HG03280 (cell line): ENCODE measurements around the gene PLAC9.
"Not testable (repeated sequence)": the region's sequence is repeated elsewhere in the genome, so short reads cannot be mapped to it uniquely, and the experiment has no call there.

Source experiments
- ATAC-seq: cut with Tn5 transposase; IDR thresholded peaks from one replicate; pipeline ENCODE4 v1.9.1; 2021; ENCODE audit warnings: mild to moderate bottlenecking, moderate library complexity; ENCODE audit not compliant: unreplicated experiment

PLAC9 gene, protein sequence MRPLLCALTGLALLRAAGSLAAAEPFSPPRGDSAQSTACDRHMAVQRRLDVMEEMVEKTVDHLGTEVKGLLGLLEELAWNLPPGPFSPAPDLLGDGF

DNA sequence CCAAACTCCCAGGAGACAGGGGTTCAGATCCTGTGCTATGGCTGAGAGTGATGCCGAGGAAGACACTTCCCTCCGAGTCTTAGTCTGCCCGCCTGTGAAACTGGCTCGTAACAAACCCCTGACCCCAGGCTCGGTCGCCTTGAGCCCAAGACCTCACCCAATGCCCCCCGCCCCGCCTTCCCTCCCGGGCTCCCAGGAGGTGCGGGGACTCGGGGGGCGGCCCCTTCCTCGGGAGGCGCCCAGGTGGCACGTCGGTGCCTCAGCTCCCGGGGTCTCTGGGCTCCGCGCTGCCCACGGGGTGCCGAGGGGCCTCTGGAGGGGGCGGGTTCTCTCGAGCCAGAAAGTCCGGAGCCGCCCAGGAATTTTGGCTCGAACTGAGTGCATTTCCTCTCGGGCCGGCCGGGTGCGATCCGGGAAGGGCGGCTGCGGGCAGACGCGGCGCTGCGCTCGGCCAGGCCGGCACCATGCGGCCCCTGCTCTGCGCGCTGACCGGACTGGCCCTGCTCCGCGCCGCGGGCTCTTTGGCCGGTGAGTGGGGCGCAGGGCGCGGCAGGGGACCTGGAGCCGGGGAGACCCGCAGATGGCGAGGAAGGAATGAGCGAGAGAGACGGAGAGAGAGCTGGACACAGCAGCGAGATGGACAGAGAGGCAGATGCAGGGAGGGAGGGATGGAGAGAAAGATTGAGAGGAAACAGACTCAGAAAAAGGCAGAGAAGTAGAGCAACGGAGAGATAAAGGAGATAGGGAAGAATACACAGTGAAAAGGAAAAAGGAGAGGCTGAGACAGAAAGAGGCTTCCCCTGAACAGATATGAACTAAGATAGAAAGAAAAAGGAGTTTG is at the start of gene PLAC9:
Gene PLAC9 (plus strand): TSS at position 432 of the 841 bp plus-strand sequence. CDS start 33 bp downstream, at position 465.
- no peak for ATAC-seq

DNA sequence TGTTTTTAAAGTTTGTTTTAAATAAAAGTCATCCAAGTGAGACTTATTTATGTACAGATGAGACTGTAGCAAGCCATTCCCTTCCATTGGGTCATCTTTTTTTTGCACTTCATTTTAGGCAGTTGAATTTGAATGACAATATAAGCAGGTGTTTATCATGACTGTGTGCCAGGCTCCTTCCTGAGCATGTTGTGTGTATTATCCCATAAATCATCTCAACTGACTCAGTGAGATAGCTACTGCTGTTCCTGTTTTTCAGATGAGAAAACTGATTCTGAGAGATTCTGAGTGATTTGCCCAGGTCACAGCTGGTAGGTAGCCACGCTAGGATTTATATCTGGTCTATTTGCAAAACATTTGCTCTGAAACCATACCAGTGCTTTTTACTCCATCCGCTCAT is 42.4 kb upstream of the PLAC9 start:
- ATAC-seq, result no peak

DNA sequence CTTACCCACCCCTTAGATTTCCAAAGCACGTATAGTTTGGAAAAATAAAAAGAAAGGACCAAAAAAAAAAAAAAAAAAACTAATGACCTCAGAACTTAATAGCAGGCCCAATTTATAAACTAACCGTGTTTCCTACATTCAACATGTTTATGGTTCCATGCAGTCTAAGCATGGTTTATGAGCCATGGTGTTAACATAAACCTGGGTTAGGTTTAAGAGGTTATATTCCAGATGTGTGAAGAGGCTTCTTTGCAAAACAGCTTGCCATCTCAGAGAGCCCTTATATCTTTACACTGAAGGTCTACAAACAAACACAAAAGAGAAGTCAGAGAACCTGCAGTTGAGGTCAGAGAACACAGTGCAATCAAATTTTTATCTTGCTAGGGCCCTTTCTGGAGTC is 38.3 kb upstream of the PLAC9 start:
- no peak for ATAC-seq

DNA sequence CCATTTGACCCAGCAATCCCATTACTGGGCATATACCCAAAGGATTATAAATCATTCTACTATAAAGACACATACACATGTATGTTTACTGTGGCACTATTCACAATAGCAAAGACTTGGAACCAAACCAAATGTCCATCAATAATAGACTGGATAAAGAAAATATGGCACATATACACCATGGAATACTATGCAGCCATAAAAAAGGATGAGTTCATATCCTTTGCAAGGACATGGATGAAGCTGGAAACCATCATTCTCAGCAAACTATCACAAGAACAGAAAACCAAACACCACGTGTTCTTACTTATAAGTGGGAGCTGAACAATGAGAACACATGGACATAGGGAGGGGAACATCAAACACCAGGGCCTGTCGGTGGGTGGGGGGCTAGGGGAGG is 34.3 kb upstream of the PLAC9 start:
- ATAC-seq, result not testable (repeated sequence)

DNA sequence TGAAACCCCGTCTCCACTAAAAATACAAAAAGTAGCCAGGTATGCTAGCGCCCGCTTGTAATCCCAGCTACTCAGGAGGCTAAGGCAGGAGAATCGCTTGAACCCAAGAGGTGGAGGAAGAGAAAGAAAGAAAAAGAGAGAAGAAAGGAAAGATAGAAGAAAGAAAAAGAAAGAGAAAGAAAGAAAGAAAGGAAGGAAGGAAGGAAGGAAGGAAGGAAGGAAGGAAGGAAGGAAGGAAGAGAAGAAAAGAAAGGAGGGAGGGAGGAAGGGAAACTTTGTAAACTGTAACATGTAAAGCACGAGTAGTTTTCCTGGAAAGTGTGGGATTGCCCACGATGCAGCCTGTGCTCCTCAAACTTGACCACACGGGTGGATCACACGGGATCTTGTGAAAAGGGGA is 33.2 kb upstream of the PLAC9 start:
- not testable (repeated sequence) for ATAC-seq

DNA sequence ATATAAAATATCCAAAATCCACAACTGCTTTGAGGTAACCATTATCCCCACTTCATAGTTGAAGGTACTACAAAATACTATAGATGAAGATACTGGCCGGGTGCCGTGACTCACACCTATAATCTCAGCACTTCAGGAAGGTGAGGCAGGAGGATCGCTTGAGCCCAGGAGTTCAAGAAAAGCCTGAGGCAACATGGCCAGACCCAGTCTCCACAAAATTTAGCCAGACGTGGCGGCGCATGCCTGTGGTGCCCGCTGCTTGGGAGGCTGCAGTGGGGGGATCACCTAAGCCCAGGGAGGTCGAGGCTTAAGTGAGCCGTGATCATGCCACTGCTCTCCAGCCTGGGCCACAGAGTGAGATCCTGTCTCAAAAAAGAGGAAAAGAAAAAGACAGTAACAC is 32.4 kb upstream of the PLAC9 start:
- no peak for ATAC-seq

DNA sequence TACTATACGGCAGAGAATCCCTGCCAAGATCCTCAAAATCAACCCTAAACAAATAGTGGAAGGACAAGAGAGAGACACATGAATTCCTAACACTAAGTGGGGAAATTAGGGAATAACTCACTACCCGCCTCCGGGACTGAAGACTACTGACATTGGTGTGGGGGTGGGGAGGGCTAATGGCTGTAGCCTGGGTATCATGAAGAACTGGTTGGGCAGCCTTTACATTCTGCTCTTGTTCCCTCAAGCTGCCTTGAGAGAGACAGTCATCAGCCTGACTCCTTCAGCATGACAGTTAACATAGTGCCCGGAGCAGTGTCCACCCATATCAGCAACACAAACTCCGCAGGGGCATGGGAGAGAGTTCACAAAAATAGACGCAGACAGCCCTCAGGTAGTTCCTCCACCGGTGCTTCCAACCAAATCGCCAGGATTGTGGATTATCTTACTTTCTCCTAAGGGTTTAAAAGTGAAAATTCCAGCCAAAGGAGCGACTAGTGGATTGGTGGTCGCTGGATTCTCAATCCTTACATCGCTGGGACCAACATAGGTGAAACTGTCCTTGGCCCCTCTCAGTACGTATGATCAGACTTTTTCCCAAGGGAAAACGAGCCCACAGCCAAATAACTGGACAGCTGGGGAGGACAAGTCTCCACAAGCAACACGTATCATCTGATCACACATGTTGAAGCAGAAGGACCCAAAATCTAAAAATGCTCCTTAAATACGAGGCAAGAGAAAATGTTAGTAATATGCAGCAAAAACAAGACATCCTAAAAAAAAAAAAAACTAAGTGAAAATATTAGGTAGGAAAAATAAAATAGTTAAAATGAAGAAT is 31.5 kb upstream of the PLAC9 start:
- ATAC-seq, result no peak

DNA sequence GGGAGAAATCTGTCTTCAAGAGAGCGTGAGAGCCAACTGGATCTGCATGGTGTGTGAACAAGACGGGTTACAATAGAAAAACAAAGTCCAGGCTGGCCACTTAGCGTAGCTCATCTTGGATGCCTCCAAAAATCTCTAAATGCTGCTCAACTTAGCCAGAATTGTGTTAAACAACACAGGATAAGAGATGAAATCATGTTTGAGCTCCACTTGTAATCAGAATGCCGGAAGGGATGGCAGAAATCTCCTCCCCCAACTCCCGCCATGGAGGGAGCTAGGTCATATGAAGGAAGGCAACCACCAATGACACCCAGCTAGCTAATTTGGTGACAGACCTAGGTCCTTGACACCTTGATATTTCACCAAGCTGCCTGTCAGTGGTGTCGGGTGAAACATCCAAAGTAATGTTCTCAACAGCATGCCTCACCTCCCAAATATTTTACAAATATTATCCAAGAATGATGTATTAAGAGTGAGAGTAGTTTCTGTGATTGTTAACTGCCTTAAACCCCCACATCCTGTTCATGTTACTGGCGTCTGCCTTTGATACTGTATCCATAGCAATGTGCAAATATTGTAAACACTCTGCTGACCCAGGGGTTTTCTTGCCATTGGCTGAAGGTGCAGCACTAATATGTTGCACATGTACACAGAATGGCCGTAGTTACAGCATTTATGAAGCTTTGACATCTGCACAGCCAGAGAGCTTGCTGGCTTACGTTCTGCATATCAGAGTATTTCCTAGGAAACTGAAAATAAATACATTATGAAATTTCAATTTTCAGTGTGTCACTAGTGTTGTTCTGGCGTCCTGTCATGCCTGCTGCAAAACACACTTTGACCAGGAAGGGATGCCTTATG is 28.2 kb upstream of the PLAC9 start:
- peak; percentile 96 for ATAC-seq

DNA sequence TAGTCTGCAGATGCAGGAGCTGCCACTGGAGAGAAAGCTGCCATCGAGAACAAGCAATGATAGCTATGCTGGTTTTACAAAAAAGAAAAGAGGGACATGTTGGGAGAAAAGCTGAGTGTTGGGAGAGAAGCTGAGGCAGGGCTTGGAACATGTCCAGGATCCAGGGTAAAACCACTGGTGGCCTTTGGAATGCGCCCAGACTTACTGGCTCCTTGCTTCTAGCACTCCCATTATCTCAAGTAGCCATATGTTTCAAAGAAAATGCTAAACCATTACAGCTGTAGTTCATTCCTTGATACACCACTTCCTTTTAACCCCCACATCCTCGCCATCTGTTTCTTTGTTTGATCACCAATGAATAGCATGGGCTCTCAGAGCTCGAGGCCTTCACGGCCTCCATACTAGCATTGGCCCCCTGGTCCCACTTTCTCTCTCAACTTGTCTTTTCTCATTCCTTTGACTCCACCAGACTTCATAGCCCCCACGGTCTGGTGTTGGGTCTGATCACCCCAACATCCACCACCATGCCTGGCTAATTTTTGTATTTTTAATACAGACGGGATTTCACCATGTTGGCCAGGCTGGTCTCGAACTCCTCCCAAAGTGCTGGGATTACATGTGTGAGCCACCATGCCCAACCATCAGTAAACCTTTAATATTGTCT is 23.8 kb upstream of the PLAC9 start:
- no peak for ATAC-seq

DNA sequence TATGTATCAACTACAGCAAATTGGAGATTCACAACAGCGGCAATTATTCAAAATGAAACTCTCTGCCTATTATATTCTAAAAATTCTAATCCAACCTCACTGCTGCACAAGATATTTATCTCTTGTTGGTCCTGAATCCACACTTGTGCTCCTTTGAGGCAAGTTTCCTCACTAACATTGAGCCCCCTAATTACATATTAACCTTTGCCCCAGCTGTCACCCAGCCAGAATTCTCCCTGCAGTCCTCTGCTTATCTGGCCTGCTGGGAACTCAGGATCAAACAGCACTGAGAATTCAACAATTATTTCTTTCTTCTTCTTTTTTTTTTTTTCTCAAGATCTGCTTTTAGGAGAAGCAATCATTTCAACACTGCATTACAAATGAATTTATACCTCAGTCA is 21.5 kb upstream of the PLAC9 start:
- no peak for ATAC-seq

DNA sequence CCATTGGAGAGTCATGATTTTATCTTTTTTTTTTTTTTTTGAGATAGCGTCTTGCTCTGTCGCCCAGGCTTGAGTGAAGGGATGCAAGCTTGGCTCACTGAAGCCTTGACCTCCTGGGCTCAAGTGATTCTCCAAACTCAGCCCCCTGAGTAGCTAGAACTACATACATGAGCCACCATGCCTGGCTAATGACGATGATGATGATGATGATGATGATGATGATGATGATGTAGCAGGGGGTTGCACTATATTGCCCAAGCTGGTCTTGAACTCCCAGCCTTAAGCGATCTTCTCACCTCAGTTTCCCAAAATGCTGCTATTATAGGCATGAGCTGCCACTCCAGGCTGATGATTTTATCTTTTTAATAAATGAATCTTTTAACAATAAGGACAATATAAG is 13.9 kb upstream of the PLAC9 start:
- ATAC-seq, result no peak

DNA sequence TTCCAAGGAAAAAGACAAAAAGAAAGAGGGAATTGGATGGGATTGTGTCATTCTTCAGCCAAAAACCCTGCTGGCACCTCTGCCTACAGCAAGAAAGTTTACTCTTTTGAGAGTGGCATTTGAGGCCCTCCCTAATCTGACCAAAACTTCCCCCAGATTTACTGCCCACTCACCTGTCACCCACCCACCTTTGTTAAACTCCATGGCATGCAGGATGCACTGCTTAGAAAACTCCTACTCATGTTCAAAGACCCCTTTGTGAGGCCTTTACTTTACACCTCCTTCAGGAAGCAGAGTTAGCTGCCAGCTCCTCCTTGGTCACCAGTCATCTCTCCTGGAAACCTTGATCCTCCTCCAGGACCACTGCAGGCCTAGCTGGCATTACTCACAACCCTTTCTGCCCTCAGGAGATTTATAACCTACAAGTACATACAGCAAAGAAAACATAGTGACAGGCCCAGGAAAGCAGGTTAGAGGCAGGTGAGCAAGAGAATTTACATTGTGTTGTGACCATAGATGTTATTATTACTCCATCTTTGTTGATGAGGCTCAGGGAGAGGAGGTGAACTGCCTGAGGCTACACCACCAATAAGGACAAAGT is 10.3 kb upstream of the PLAC9 start:
- ATAC-seq, result no peak

DNA sequence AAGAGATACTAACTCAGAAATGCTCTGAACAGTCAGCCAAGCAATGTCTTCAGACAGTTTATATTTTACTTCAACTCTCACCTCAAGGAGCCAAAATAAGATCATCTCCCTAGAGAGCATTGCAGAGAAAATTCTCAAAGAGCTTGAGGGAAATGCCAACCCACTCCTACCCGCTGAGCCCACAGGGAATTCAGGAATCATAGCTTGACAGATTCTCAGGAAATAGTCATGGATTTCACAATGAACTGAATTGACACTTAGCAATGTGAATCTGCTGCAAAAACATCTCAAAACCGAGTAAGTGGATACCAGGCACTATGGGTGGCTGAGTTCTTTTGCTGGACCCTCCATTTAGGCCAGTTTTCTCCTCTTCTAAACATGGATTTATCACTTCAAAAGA is 9.8 kb upstream of the PLAC9 start:
- no peak for ATAC-seq

DNA sequence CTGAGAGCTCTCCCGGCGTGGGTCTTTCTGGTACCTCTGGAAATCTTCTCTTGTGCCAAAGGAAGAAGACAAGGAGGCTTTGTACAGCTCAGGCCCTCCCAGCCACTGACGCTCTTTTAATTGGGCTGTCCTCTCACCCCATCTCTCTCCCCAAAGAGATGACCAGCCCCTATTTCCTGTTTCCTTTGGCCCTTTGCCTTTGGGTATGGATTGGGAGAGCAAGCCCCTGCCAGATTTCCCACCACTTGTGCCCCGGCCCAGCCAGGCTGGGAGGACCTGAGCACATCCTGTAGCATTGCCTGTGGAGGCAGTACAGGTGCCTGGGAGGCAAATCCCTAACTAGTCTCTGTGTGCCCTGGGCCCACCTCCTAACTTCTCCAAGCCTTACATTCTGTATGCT is 5.7 kb upstream of the PLAC9 start:
- ATAC-seq, result no peak

DNA sequence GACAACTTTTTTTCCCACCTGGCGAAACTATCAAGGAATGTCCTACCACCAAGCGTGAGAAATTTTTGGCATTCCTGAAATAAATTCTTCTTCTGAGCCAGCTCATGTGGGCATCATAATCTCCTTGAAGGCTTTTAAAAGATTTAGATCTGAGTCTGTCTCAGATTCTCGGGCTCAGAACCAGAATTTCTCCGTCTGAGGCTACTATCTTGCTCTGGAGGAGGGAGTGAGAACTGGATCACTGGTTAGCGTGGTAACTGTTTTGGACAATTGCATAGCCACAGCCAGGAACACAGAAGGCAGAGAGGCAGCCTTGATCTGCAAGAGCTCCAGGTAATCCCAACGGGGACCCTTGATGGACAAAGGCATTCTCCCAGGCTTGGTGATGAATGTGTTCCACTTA is 1.0 kb upstream of the PLAC9 start:
- ATAC-seq, result no peak

DNA sequence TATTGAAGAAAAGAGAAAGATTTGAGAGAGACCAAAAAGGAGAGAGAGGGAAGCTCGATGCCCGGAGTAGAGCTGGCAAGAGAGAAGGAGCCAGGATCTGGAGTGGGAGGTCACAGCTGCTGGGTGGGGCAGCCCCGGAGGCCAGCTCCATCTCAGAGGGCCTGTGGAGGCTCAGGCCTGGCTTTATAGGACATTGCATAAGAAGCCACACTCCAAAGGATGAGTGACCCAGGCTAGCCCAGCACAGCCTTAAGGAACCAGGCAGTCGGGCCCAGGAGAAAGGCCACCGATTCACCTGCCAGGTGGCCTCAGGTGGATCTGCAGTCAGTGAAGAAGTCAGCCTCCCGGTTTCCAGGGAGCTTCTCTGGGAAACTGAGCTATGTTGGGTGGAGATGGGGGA is 676 bp downstream of the PLAC9 start:
- ATAC-seq, result no peak

DNA sequence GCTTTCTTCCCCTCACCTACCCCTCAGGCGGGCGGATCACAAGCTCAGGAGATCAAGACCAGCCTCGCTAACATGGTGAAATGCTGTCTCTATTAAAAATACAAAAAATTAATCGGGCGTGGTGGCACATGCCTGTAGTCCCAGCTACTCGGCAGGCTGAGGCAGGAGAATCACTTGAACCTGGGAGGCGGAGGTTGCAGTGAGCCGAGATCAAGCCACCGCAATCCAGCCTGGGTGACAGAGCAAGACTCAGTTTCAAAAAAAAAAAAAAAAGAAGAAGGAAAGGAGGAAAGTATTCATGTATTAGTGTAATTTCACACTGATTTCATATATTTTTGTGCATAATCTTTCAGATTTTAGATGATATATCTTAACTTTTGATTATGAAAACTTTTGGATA is 1.2 kb downstream of the PLAC9 start:
- not testable (repeated sequence) for ATAC-seq

DNA sequence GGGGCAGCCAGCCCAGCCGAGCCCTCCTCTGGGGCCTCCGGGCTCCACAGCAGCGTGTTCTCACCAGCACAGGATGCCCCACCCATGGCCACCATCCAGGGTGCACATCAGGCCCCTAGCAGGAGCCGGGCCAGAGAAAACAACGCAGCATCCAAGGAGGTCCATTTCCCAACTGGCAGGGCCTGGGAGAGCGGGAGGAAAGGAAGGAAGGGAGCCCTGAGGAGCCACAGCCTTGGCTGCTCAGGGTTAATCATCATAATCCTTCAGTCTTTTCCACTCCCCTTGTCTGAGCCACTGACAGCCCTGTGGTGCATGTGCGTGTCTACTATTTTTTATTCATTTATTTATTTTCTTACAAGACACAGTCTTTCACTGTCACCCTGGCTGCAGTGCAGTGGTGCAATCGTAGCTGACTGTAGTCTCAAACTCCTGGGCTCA is 3.6 kb downstream of the PLAC9 start:
- no peak for ATAC-seq

DNA sequence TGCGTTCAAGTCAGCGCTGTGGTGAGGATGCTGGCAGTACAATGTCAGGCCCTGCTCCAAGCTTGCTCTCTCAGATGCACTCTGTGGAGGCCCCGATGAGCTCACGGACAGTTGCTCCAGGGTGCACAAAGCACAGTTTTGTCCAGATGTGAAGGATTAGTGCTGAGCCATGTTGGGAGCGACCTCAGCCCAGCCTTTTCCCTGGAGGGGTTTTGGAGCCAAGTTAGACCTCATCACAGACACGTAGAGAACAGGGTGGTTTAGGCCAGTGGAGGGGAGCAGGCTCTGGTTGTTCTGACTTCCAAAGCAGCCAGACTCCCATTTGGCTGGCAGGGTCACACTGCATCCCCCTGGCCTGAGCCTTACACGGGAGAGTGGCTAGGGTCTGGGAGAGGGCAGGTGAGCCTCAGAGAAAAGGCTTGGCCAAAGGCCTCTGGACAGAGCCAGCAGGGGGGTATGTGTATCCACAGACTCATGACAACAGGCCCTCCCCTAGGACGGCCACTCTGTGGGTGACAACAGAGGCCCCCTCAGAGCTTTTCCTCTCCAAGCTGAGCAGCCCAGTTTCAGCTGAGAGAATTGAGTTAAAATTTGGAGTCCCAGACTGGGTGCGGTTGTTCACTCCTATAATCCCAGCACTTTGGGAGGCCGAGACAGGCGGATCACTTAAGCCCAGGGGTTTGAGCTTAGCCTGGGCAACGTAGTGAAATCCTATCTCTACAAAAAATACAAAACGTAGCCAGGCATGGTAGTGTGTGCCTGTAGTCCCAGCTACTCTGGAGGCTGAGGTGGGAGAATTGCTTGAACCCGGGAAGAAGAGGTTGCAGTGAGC is 4.7 kb downstream of the PLAC9 start:
- no peak for ATAC-seq
